Liver (tissue), 3 donors: ENCODE data around the gene ACVR2A.

Source experiments
- CTCF ChIP-seq: fragments of 150-350 bp; IDR thresholded peaks from 2 replicates; pipeline ENCODE4 v1.5.1; 2017; ENCODE audit warnings: improper control_type of control experiment, low read depth, low read length; ENCODE audit not compliant: missing input control
- FOXA1 ChIP-seq: IDR thresholded peaks from 2 replicates; pipeline ENCODE4 v1.6.1; 2016; ENCODE audit warnings: antibody characterized with exemption
- GABPA ChIP-seq, 2 donors: IDR thresholded peaks in 1 of 2; conservative IDR thresholded peaks in 1 of 2; 2 replicates each; pipeline ENCODE4 v1.6.1; 2016; ENCODE audit warnings: antibody characterized with exemption in 2 of 2, mild to moderate bottlenecking in 1 of 2, moderate library complexity in 1 of 2
- HNF4G ChIP-seq: IDR thresholded peaks from 2 replicates; pipeline ENCODE4 v1.6.1; 2016; ENCODE audit warnings: antibody characterized with exemption
- JUND ChIP-seq, 2 donors: IDR thresholded peaks; 2 replicates each; pipeline ENCODE4 v1.6.1; 2016; ENCODE audit warnings: antibody characterized with exemption in 2 of 2
- MAX ChIP-seq: IDR thresholded peaks from 2 replicates; pipeline ENCODE4 v1.6.1; 2016; ENCODE audit warnings: antibody characterized with exemption
- RAD21 ChIP-seq, 2 donors: IDR thresholded peaks; 2 replicates each; pipeline ENCODE4 v1.6.1; 2016; ENCODE audit warnings: antibody characterized with exemption in 2 of 2, mild to moderate bottlenecking in 2 of 2
- REST ChIP-seq: IDR thresholded peaks from 2 replicates; pipeline ENCODE4 v1.6.1; 2016; ENCODE audit warnings: antibody characterized with exemption, mild to moderate bottlenecking
- SP1 ChIP-seq: IDR thresholded peaks from 2 replicates; pipeline ENCODE4 v1.6.1; 2018; ENCODE audit warnings: antibody characterized with exemption, mild to moderate bottlenecking
- TAF1 ChIP-seq: conservative IDR thresholded peaks from 2 replicates; pipeline ENCODE4 v1.6.1; 2016; ENCODE audit warnings: antibody characterized with exemption, mild to moderate bottlenecking
- YY1 ChIP-seq: IDR thresholded peaks from 2 replicates; pipeline ENCODE4 v1.6.1; 2016; ENCODE audit warnings: antibody characterized with exemption, mild to moderate bottlenecking
- ZBTB33 ChIP-seq: IDR thresholded peaks from 2 replicates; pipeline ENCODE4 v1.6.1; 2016; ENCODE audit warnings: antibody characterized with exemption
- donor health status: healthy.
- donor health status: healthy.

GRCh38 chr2:147934881-147935620 lies 90.2 kb downstream of the ACVR2A start:
- no peak for TF ChIP-seq TAF1
- no peak for TF ChIP-seq CTCF
- no peak for TF ChIP-seq REST
- TF ChIP-seq GABPA (IDR thresholded peaks at IDR 0.05 in 1 of 2, conservative IDR thresholded peaks at IDR 0.05 in 1 of 2), result no peak
- no peak for TF ChIP-seq SP1
- TF ChIP-seq YY1, result no peak
- no peak for TF ChIP-seq RAD21 (IDR thresholded peaks at IDR 0.05)
- TF ChIP-seq MAX, result no peak
- no peak for TF ChIP-seq FOXA1
- TF ChIP-seq HNF4G, result no peak
- no peak for TF ChIP-seq ZBTB33
- no peak for TF ChIP-seq JUND (IDR thresholded peaks at IDR 0.05)
